Measurements from ENCODE around the gene PSME2.

PSME2 gene

GRCh38 chr14:24178399-24179178 lies 32.2 kb upstream of the PSME2 start:
- no peak overlapping the region for H3K4me3 ChIP-seq (ENCODE audit: low read depth, low read length)
- no peak for TF ChIP-seq CTCF (IDR thresholded peaks at IDR 0.05; ENCODE audit: low read depth, low read length)

- H3K4me3 ChIP-seq (ENCODE audit: low read depth, low read length) = no peak overlapping the region
- TF ChIP-seq CTCF (IDR thresholded peaks at IDR 0.05; ENCODE audit: low read depth, low read length) = no peak
Observed at GRCh38 chr14:24177891-24178290, 31.5 kb upstream of the PSME2 start.

- TF ChIP-seq CTCF (IDR thresholded peaks at IDR 0.05; ENCODE audit: low read depth, low read length) = no peak
- no peak overlapping the region for H3K4me3 ChIP-seq (ENCODE audit: low read depth, low read length)
Observed at GRCh38 chr14:24177041-24177825, 30.8 kb upstream of the PSME2 start.

- TF ChIP-seq CTCF (IDR thresholded peaks at IDR 0.05; ENCODE audit: low read depth, low read length) = no peak
- H3K4me3 ChIP-seq (ENCODE audit: low read depth, low read length) = no peak overlapping the region
Observed at GRCh38 chr14:24176599-24176998, 30.2 kb upstream of the PSME2 start.

GRCh38 chr14:24172871-24173281 lies 26.5 kb upstream of the PSME2 start:
- no peak for TF ChIP-seq CTCF (IDR thresholded peaks at IDR 0.05; ENCODE audit: low read depth, low read length)
- H3K4me3 ChIP-seq (ENCODE audit: low read depth, low read length) = no peak overlapping the region

GRCh38 chr14:24172261-24172860 lies 26.0 kb upstream of the PSME2 start:
- TF ChIP-seq CTCF (IDR thresholded peaks at IDR 0.05; ENCODE audit: low read depth, low read length) = no peak
- H3K4me3 ChIP-seq (ENCODE audit: low read depth, low read length) = no peak overlapping the region

All from WI38 (cell line).